HTERT RPE-1 (cell line): ENCODE results near the gene SOAT2.
"Not testable (repeated sequence)": the region's sequence is repeated elsewhere in the genome, so short reads cannot be mapped to it uniquely, and the experiment has no call there.

Experiments used
- in situ Hi-C: fragments of 300-500 bp; cut with MboI; formaldehyde crosslinking; loops from 4 replicates; pipeline ENCODE4 v1.14.3; 2020; ENCODE audit warnings: low sequenced_read_pairs

SOAT2 gene

GRCh38 chr12:53131844-53132243 is 28.6 kb downstream of the SOAT2 start:
- in situ Hi-C loops: no loop called here

GRCh38 chr12:53133722-53134121 is 30.4 kb downstream of the SOAT2 start:
- in situ Hi-C loops: no loop called here

- in situ Hi-C loops: no loop called here
Observed at GRCh38 chr12:53143355-53143754, 40.1 kb downstream of the SOAT2 start.

GRCh38 chr12:53145383-53146260 is 42.3 kb downstream of the SOAT2 start:
- in situ Hi-C loops: no loop called here

GRCh38 chr12:53147181-53147580 is 43.9 kb downstream of the SOAT2 start:
- in situ Hi-C loops: no loop called here

- in situ Hi-C loops: no loop called here
Observed at GRCh38 chr12:53147653-53148052, 44.4 kb downstream of the SOAT2 start.

- in situ Hi-C loops: no loop called here
Observed at GRCh38 chr12:53151039-53151438, 47.8 kb downstream of the SOAT2 start.

GRCh38 chr12:53152390-53152789 is 49.1 kb downstream of the SOAT2 start:
- in situ Hi-C loops: no loop called here

- in situ Hi-C loops: no loop called here
Observed at GRCh38 chr12:53159195-53159839, 56.0 kb downstream of the SOAT2 start.

GRCh38 chr12:53160000-53160399 is 56.7 kb downstream of the SOAT2 start:
- in situ Hi-C loops: no loop called here

- in situ Hi-C loops: no loop called here
Observed at GRCh38 chr12:53160673-53161072, 57.4 kb downstream of the SOAT2 start.

GRCh38 chr12:53161119-53161911 is 58.0 kb downstream of the SOAT2 start:
- in situ Hi-C loops: no loop called here

GRCh38 chr12:53163008-53163407 is 59.7 kb downstream of the SOAT2 start:
- in situ Hi-C loops: not testable (repeated sequence)

- in situ Hi-C loops: no loop called here
Observed at GRCh38 chr12:53166837-53167236, 63.6 kb downstream of the SOAT2 start.

GRCh38 chr12:53169644-53170043 is 66.4 kb downstream of the SOAT2 start:
- in situ Hi-C loops: no loop called here

GRCh38 chr12:53170215-53170614 is 66.9 kb downstream of the SOAT2 start:
- in situ Hi-C loops: no loop called here

GRCh38 chr12:53170876-53171724 is 67.8 kb downstream of the SOAT2 start:
- in situ Hi-C loops: no loop called here

GRCh38 chr12:53171725-53172329 is 68.5 kb downstream of the SOAT2 start:
- in situ Hi-C loops: no loop called here

- in situ Hi-C loops: no loop called here
Observed at GRCh38 chr12:53172352-53172751, 69.1 kb downstream of the SOAT2 start.

GRCh38 chr12:53173085-53173715 is 69.9 kb downstream of the SOAT2 start:
- in situ Hi-C loops: no loop called here
